ENCODE results near the gene ANKRD33.

ANKRD33 gene

GRCh38 chr12:51905471-51906429, 17.8 kb downstream of the ANKRD33 start:
- DNase-seq, result no peak

DNA sequence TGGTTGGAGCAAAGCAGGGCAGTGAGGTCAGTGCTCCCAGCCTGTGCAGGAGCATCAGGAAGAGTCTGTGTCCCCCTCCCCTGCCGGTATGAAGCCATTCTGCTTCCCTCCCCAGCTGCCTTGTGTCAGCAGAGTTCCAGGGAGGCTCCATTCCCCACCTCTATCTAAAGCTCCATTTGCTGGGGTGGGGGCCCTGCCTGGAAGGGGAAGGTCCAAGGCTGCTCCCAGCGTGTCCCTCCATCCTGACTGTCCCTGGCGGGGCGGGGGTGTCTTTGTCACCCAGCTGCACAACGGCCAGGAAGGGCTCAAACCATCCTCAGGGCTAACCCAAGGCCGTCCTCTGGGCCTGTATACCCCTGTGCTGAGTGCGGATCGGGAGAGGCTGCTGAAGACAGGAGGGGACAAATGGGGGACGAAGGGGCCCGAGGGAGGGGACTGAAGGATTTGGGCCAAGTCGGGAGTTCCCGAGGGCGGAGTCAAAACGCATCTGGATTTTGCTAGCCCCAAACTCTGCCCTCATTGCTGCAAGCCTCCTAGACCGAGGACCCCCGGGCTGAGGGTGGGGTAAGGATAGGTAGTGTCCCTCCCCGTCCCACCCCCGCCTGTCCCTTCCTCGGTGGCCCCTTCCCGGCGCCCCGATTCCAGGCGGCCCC, 18.7 kb downstream of the ANKRD33 start:
- DNase-seq, result no peak

- no peak for DNase-seq
Observed at GRCh38 chr12:51907083-51907855, 19.4 kb downstream of the ANKRD33 start, which contains the start of gene ACVRL1. TSS of gene ACVRL1 (plus strand) at chr12:51907504. CDS start at chr12:51912475, 4,971 bp downstream.

DNA sequence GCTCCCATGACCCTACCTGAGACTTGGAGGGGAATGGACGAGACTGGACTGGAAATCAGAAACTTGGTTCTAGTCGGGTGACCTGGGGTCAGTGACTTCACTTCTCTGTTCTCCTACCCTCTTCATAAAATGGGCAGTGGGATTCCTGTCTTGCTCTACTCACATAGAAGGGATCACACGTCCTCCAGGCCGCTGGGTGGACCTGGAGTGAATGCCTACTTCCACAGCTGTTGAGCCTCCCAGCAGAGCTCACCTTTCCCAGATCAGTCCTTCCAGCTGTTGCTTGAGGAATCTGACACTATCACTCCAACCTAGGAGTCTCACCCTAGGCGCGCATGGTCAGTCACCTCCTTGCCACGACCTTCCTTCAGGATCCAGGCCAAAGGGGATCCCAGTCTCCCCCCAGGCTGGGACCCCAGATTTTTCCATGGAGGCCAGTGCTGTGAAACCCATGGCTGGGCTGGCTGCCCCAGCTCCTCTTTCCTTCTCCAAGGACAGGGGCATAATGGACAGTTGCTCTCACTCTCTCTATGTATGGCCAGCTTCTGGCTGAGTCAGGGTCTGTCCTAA, 20.0 kb downstream of the ANKRD33 start:
- DNase-seq, result no peak

GRCh38 chr12:51908876-51909592, 21.1 kb downstream of the ANKRD33 start:
- no peak for DNase-seq

DNA sequence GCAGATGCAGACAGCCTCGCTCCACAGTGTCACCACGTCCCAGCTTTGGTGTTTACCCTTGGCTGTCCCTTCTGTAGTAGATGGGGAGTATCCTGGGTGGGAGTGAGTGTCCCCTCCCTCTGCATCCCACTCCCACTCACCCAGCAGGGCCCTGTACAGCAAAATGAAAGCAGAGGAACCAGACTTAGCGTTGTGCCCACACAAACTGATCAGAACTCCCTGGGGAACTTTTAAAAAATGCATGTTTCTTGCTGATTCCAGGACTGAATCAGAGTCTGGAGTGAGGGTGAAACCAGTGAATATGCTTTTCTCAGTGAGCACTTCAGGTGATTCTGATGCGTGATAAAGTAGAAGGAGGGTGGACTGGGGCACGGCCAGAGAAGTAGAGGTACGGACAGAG, 22.3 kb downstream of the ANKRD33 start:
- no peak for DNase-seq

GRCh38 chr12:51910691-51911090, 22.8 kb downstream of the ANKRD33 start:
- DNase-seq, result no peak

DNA sequence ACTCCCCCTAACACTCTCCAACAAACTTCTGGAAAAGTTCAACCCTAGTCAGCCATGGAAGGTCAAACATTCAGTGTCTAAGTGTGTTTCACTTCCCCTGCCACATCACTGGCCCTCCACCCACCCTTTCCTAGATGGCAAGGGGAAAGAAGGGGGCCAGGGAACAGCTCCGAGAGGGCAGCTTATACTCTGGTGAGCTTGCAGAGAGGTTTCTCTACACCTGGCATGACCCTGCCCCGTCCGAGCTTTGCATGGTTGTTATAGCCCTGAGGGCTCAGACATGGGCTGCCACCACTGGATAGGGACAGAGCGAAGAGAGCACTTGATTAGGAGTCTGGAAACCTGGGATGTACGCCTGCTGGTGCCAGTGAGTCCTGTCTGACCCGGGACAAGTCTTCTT, 23.4 kb downstream of the ANKRD33 start:
- DNase-seq, result no peak

- DNase-seq, result no peak
Observed at GRCh38 chr12:51911788-51912711, 24.1 kb downstream of the ANKRD33 start.

DNA sequence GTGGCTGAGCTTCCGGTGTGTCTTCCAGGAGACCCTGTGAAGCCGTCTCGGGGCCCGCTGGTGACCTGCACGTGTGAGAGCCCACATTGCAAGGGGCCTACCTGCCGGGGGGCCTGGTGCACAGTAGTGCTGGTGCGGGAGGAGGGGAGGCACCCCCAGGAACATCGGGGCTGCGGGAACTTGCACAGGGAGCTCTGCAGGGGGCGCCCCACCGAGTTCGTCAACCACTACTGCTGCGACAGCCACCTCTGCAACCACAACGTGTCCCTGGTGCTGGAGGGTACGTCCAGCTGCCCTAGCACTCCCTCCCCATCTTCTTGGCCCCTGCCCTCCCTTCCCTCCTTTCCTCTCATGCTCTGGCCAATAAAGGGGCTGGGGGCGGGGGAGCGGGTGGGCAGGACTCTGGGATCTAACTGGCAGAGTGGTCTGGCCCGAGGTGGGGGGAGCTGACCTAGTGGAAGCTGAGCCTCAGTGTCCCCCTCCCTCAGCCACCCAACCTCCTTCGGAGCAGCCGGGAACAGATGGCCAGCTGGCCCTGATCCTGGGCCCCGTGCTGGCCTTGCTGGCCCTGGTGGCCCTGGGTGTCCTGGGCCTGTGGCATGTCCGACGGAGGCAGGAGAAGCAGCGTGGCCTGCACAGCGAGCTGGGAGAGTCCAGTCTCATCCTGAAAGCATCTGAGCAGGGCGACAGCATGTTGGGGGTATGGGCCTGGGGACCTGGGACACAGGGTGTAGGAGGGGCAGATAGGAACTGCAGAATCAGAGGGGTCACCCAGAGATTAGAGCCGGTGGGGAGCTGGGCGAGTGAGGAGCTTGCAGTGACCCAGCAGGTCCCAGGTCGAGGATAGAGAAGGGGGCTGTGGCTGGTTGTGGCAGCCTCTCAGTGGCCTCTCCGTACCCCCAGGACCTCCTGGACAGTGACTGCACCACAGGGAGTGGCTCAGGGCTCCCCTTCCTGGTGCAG, 25.4 kb downstream of the ANKRD33 start:
- no peak for DNase-seq

- no peak for DNase-seq
Observed at GRCh38 chr12:51914034-51914923, 26.4 kb downstream of the ANKRD33 start.

- no peak for DNase-seq
Observed at GRCh38 chr12:51915003-51915625, 27.2 kb downstream of the ANKRD33 start.

GRCh38 chr12:51915951-51916350, 28.0 kb downstream of the ANKRD33 start:
- DNase-seq, result no peak

DNA sequence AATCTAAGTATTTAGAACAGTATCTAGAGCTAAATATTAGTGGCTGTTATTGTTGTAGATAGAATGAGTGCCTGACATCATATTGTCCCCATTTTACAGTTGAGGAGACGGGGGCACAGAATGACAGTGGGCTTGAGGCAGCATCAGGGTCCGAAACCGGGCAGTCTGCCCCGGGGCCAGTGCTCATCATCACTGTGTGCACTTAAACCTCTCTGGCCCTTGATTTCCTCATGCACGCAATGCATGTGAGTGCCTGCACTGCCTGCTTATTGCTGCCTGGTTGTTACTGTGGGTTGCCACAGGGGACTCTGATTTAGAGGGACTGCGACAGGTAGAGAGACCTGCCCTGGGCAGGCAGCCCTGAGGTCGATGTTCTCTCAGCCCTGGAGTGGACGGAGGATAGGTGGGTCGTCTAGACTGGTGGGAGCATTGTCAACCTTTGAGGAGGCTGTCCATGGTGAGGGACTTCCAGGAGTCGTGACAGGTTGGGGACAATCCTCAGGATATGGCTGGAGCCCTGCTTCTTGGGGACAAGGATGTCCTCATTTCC, 29.2 kb downstream of the ANKRD33 start:
- DNase-seq, result no peak

GRCh38 chr12:51917746-51918453, 30.0 kb downstream of the ANKRD33 start:
- DNase-seq, result no peak

DNA sequence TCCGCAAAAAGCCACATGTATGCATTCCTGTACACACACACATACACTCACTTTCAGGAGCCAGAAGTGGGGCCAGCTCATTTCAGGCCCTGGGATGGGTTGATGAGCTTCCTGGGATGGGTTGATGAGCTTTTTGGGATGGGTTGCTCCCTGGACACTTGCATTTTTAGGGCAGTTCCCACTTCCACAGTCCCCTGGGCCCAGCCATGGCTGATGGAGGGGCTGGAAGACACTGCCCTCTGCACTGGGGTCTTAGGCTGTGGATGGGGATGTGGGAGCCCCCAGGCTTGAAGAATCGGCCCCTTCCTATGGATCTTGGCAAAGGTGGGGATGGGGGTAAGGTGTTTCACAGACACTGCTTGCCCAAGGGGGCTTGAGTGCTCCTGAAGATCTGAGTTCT, 32.1 kb downstream of the ANKRD33 start:
- DNase-seq, result no peak

DNA sequence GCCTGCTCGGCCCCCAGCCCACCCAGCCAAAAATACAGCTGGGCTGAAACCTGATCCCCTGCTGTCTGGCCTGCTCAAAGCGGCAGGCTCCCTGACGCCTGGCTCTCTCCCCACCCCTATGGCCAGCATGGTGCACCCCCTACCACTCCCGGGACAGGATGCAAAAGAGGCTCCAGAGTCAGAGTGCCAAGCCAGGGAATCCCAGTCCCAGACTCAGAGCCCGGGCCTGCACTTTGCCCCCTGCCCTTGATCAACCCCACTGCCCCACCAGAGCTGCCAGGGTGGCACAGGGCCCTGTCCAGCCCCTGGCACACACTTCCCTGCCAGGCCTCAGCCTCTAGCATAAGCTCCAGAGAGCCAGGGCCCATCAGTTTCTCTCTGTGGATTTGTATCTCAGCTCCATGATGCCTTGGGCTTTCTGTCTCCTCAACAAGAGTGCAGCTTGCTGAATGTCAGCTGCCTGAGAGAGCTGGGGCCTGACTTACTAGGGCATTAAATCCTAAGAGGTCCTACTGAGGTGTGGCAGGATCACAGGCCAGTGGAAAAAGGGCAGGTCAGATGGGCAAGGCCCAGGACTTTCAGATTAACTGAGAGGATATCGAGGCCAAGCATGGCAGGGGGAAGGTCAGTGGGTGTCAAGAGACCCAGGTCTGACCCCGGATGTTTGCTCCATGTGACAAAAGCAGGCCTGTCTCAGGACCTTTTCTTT, 33.3 kb downstream of the ANKRD33 start:
- no peak for DNase-seq
